Measurements from ENCODE around the gene ATP2B2. TPM values are rescaled to one million over a fixed set of nuclear protein-coding genes. Genes with fewer than 3 reads are reported as not detected.

The ATP2B2 gene
- total RNA-seq, 1 donor from 2014 or later, result 0.09 TPM

DNA sequence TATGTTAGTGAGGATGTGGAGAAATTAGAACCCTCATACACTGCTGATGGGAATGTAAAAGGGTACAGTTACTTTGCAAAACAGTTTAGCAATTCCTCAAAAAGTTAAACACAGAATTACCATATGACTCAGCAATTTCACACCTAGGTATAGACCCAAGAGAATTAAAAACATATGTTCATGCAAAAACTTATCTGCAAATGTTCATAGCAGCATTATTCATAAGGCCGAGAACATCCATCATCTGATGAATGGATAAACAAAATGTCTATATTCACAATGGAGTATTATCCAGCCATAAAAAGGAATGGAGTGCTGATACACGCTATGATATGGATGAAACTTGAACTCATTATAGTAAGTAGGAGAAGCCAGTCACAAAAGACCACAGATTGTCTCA, 194.8 kb downstream of the ATP2B2 start:
- no peak overlapping the region for H3K4me3 ChIP-seq
- H3K4me1 ChIP-seq, result peaks cover 11% of the 10 kb centered on the region
- H3K27ac ChIP-seq, result no peak overlapping the region
- TF ChIP-seq, protein P1, sequence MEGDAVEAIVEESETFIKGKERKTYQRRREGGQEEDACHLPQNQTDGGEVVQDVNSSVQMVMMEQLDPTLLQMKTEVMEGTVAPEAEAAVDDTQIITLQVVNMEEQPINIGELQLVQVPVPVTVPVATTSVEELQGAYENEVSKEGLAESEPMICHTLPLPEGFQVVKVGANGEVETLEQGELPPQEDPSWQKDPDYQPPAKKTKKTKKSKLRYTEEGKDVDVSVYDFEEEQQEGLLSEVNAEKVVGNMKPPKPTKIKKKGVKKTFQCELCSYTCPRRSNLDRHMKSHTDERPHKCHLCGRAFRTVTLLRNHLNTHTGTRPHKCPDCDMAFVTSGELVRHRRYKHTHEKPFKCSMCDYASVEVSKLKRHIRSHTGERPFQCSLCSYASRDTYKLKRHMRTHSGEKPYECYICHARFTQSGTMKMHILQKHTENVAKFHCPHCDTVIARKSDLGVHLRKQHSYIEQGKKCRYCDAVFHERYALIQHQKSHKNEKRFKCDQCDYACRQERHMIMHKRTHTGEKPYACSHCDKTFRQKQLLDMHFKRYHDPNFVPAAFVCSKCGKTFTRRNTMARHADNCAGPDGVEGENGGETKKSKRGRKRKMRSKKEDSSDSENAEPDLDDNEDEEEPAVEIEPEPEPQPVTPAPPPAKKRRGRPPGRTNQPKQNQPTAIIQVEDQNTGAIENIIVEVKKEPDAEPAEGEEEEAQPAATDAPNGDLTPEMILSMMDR (IDR thresholded peaks at IDR 0.05), result no peak
- intact Hi-C loops (cut with DNase I), result no loop called here
- ATAC-seq (no peak), DNase-seq (no peak)
- H3K27me3 ChIP-seq (ENCODE audit: low read depth), result no peaks in the 10 kb centered on the region
- no peaks in the 10 kb centered on the region for H3K9me3 ChIP-seq
- peaks cover 100% of the 10 kb centered on the region for H3K36me3 ChIP-seq

GRCh38 chr3:10309736-10310135, 195.7 kb downstream of the ATP2B2 start:
- TF ChIP-seq, protein P1 (IDR thresholded peaks at IDR 0.05), result no peak
- DNase-seq (no peak), ATAC-seq (no peak)
- Histone ChIP-seq H3K9me3 (no peaks in the 10 kb centered on the region), H3K4me3 (no peak overlapping the region), H3K4me1 (peaks cover 11% of the 10 kb centered on the region), H3K27me3 (ENCODE audit: low read depth) (no peaks in the 10 kb centered on the region), H3K27ac (peak overlapping the region; percentile 46), H3K36me3 (peaks cover 100% of the 10 kb centered on the region)
- intact Hi-C loops (cut with DNase I), result no loop called here

DNA sequence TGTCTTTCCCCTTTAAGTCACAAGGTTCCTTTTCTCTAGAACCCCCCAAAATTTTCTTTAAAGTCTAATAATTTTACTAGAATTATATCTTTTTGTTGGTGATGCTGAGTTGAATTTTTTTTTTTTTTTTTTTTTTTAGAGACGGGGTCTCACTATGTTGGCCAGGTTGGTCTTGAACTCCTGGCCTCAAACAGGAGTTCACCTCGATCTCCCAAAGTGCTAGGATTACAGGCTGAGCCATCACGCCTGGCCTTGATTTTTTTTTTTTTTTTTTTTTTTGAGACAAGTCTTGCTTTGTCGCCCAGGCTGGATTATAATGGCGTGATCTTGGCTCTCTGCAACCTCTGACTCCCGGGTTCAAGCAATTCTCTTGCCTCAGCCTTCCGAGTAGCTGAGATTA, 196.7 kb downstream of the ATP2B2 start:
- Histone ChIP-seq H3K27ac (no peak overlapping the region), H3K4me3 (no peak overlapping the region), H3K9me3 (no peaks in the 10 kb centered on the region), H3K27me3 (ENCODE audit: low read depth) (no peaks in the 10 kb centered on the region), H3K36me3 (peaks cover 100% of the 10 kb centered on the region), H3K4me1 (peaks cover 11% of the 10 kb centered on the region)
- no peak for DNase-seq
- intact Hi-C loops (cut with DNase I), result no loop called here
- no peak for ATAC-seq
- TF ChIP-seq, protein P1 (IDR thresholded peaks at IDR 0.05), result no peak

DNA sequence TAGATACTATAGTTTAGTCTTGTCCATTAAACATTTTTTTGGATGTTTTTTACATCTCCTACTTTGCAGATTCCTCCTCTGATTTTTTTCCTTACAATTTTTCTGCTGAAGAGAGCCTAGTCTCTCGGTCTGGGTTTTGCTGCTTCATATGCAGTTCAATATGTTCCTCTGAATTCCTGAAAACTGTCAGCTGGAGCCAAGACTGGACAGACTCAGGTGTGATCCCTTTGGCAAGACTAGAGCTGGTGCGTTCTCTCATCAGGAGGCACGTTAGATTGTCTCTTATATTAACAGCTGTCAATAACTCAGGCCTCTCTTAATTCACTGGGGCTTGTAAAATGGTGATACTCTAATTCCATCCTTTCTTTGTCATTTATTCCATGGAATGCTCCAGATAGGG, 199.2 kb downstream of the ATP2B2 start:
- Histone ChIP-seq H3K9me3 (no peaks in the 10 kb centered on the region), H3K4me3 (no peak overlapping the region), H3K27me3 (ENCODE audit: low read depth) (no peaks in the 10 kb centered on the region), H3K36me3 (peaks cover 100% of the 10 kb centered on the region), H3K4me1 (peaks cover 11% of the 10 kb centered on the region), H3K27ac (no peak overlapping the region)
- TF ChIP-seq, protein P1 (IDR thresholded peaks at IDR 0.05), result no peak
- DNase-seq, result no peak
- intact Hi-C loops (cut with DNase I), result no loop called here
- ATAC-seq, result no peak

DNA sequence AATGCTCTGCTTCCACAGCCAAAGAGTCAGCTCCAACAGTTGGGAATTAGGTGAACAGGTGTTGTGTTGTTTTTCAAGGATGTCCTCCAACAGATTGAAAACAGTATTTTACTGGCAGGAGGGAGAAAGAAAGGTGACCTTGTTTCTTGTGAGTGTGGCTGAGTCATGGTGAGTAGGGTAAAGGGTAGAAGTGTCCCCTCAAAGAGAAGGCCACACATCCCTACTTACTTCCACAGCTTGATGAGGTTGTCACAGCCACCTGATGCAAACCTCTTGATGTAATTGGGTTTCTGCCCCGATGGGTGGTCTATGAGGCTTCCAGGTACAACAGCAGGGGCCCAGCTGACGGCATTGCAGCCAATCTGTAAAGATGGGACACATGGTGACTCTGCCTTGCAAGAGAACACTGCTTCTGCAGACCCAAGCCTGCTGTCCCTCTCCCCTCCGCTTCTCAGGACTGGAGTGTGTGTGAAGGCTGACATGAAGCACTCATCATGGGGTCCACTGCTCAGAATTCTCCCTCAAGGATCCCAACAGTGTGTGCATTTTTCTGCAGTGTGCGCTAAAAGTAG, 200.0 kb downstream of the ATP2B2 start:
- TF ChIP-seq, protein P1 (IDR thresholded peaks at IDR 0.05), result no peak
- Histone ChIP-seq H3K27me3 (ENCODE audit: low read depth) (no peaks in the 10 kb centered on the region), H3K27ac (no peak overlapping the region), H3K4me3 (no peak overlapping the region), H3K36me3 (peaks cover 100% of the 10 kb centered on the region), H3K9me3 (no peaks in the 10 kb centered on the region), H3K4me1 (peaks cover 11% of the 10 kb centered on the region)
- DNase-seq (no peak), ATAC-seq (no peak)
- intact Hi-C loops (cut with DNase I), result no loop called here
